Endothelial cell of umbilical vein (primary cell): Measurements from ENCODE around the gene LCE2C. TPM values are rescaled to one million over a fixed set of nuclear protein-coding genes. Genes with fewer than 3 reads are reported as not detected.

Experiments used
- BruUV-seq: library from RNA; stranded (reverse); fragments of 400-500 nt; replicated peaks from 2 replicates; lab custom pipeline; 2021; lab: Mats Ljungman, UMichigan
- CTCF ChIA-PET: fragments of 300-600, 350-600 bp; sonication (Branson Sonifier 250); formaldehyde crosslinking; loops from one replicate; lab custom pipeline; 2021; ENCODE audit warnings: antibody characterized with exemption, inconsistent platforms; lab: Charles Lee
- POLR2A ChIA-PET: fragments of 300-600, 350-600 bp; sonication (Branson Sonifier 250); formaldehyde crosslinking; loops from one replicate; lab custom pipeline; 2021; ENCODE audit warnings: antibody characterized with exemption, inconsistent platforms; lab: Charles Lee
- DNase-seq: peaks from one replicate; pipeline ENCODE4 v3.0.0-alpha.2; 2011; ENCODE audit warnings: low read depth, low spot score
- FAIRE-seq: peaks from 2 replicates; lab custom pipeline; 2011; peaks lifted over from hg19 to GRCh38; lab: Jason Lieb, UNC
- H2AFZ ChIP-seq: 2 replicates; pipeline ENCODE4 v1.6.0; 2012; ENCODE audit warnings: low read depth, low read length, control low read depth, inconsistent platforms
- H3K27ac ChIP-seq: 2 replicates; pipeline ENCODE4 v1.5.1; 2011; ENCODE audit warnings: low read depth, mild to moderate bottlenecking, control low read depth, low read length, moderate library complexity; ENCODE audit not compliant: insufficient read depth
- H3K27me3 ChIP-seq, 2 experiments: 2 replicates each; pipeline versions ENCODE4 v1.6.0 to v1.6.1; 2011; ENCODE audit warnings: low read length in 2 of 2, mixed read lengths in 1 of 2; ENCODE audit not compliant: control insufficient read depth in 2 of 2, insufficient read depth in 2 of 2
- H3K36me3 ChIP-seq, 2 experiments: 2 replicates in 1 of 2; 3 replicates in 1 of 2; pipeline ENCODE4 v1.5.1; 2011; ENCODE audit warnings: low read length in 2 of 2, mild to moderate bottlenecking in 1 of 2, moderate library complexity in 1 of 2; ENCODE audit not compliant: control insufficient read depth in 2 of 2, insufficient read depth in 2 of 2; ENCODE audit errors: extremely low read depth in 1 of 2
- H3K4me1 ChIP-seq: 3 replicates; pipeline ENCODE4 v1.5.1; 2011; ENCODE audit warnings: mild to moderate bottlenecking, low read length; ENCODE audit not compliant: control insufficient read depth, insufficient read depth; ENCODE audit errors: extremely low read depth
- H3K4me2 ChIP-seq: 2 replicates; pipeline ENCODE4 v1.6.1; 2011; ENCODE audit warnings: low read length, control low read depth, mixed read lengths; ENCODE audit not compliant: insufficient read depth
- H3K4me3 ChIP-seq, 3 experiments: fragments of 200-600 bp in 1 of 3; sonication (generic), shearing (Covaris generic) in 1 of 3; replicated peaks in 1 of 3; 2 replicates each; pipeline ENCODE4 v1.5.1; 2011 to 2016; ENCODE audit warnings: control low read depth in 3 of 3, low read length in 3 of 3, mild to moderate bottlenecking in 2 of 3, inconsistent platforms in 1 of 3, low read depth in 1 of 3, moderate library complexity in 1 of 3; ENCODE audit not compliant: insufficient read depth in 1 of 3
- H3K79me2 ChIP-seq: 2 replicates; pipeline ENCODE4 v1.6.0; 2012; ENCODE audit warnings: low read length, inconsistent platforms; ENCODE audit not compliant: control insufficient read depth, insufficient read depth
- H3K9ac ChIP-seq: replicated peaks from 2 replicates; pipeline ENCODE3; 2011; ENCODE audit warnings: low read length, control low read depth; ENCODE audit not compliant: insufficient read depth; ENCODE audit errors: extremely low read depth
- H3K9me1 ChIP-seq: replicated peaks from 3 replicates; pipeline ENCODE4 v1.6.0; 2011; ENCODE audit warnings: mild to moderate bottlenecking, low read length; ENCODE audit not compliant: control insufficient read depth, insufficient read depth; ENCODE audit errors: extremely low read depth
- H3K9me3 ChIP-seq: replicated peaks from 2 replicates; pipeline ENCODE4 v1.5.1; 2012; ENCODE audit warnings: low read length, inconsistent platforms; ENCODE audit not compliant: control insufficient read depth, insufficient read depth
- H4K20me1 ChIP-seq: replicated peaks from 2 replicates; pipeline ENCODE3; 2011; ENCODE audit warnings: mild to moderate bottlenecking, low read length; ENCODE audit not compliant: control insufficient read depth, insufficient read depth; ENCODE audit errors: extremely low read depth
- CTCF ChIP-seq, 2 donors: IDR thresholded peaks; 1 replicate in 1 of 2; 2 replicates in 1 of 2; pipeline ENCODE4 v1.5.1; 2011; ENCODE audit warnings: low read length in 2 of 2, mild to moderate bottlenecking in 2 of 2, moderate library complexity in 2 of 2, control low read depth in 1 of 2, inconsistent platforms in 1 of 2, low read depth in 1 of 2; ENCODE audit not compliant: insufficient read depth in 1 of 2; ENCODE audit errors: extremely low read depth in 1 of 2
- EZH2 ChIP-seq: IDR thresholded peaks from 2 replicates; pipeline ENCODE4 v1.6.1; 2012; ENCODE audit warnings: borderline replicate concordance, low read depth, mild to moderate bottlenecking, moderate library complexity, low read length, inconsistent platforms; ENCODE audit not compliant: severe bottlenecking
- FOS ChIP-seq: IDR thresholded peaks from 2 replicates; pipeline ENCODE4 v1.6.1; 2011; ENCODE audit warnings: mild to moderate bottlenecking, low read length, moderate library complexity, borderline replicate concordance; ENCODE audit not compliant: insufficient read depth
- GATA2 ChIP-seq: IDR thresholded peaks from 2 replicates; pipeline ENCODE4 v1.7.0; 2011; ENCODE audit warnings: low read depth, mild to moderate bottlenecking, moderate library complexity, mixed read lengths, low read length; ENCODE audit not compliant: insufficient read length, insufficient read depth
- JUN ChIP-seq: IDR thresholded peaks from 2 replicates; pipeline ENCODE4 v1.6.1; 2011; ENCODE audit warnings: borderline replicate concordance, low read depth; ENCODE audit not compliant: insufficient read length, insufficient read depth
- MAX ChIP-seq: IDR thresholded peaks from 2 replicates; pipeline ENCODE4 v1.6.1; 2011; ENCODE audit not compliant: insufficient read depth, insufficient read length
- MYC ChIP-seq: IDR thresholded peaks from one replicate; pipeline ENCODE4 v1.6.1; 2011; ENCODE audit warnings: mild to moderate bottlenecking, low read depth, low read length
- POLR2A ChIP-seq: IDR thresholded peaks from 2 replicates; pipeline ENCODE4 v1.6.1; 2012; ENCODE audit warnings: low read depth, mild to moderate bottlenecking, control low read depth, low read length
- POLR2AphosphoS5 ChIP-seq: IDR thresholded peaks from 2 replicates; pipeline ENCODE4 v1.6.1; 2012; ENCODE audit warnings: low read depth, mild to moderate bottlenecking, control low read depth, low read length, moderate library complexity; ENCODE audit not compliant: insufficient read depth
- dilution Hi-C: fragments of 300-500 bp; cut with MboI; formaldehyde crosslinking; loops from one replicate; pipeline ENCODE4 v1.15.0; 2019; ENCODE audit warnings: low sequenced_read_pairs; ENCODE audit not compliant: extremely low pct_ligation_motif_present
- intact Hi-C: fragments of 100-400 bp; cut with micrococcal nuclease; formaldehyde crosslinking; loops from one replicate; pipeline ENCODE4 v1.10.0; 2022
- polyA plus RNA-seq, 4 experiments: library from polyadenylated mRNA; depleted of rRNA in 3 of 4; stranded (reverse) in 3 of 4; unstranded in 1 of 4; fragments of >200 nt; gene quantifications; 2 replicates each; pipeline versions ENCODE4 v1.2.1 to v1.2.3, GENCODE V29; 2011 to 2012; ENCODE audit warnings: missing spikeins in 1 of 4
- total RNA-seq: library from RNA; stranded (reverse); gene quantifications from 2 replicates; pipeline ENCODE4 v1.2.3, GENCODE V29; 2021

The LCE2C gene
- total and polyA plus RNA-seq, 2 donors (not counting 3 experiments of a cell fraction or from before 2014, with no cell fraction given): not detected

- Histone ChIP-seq H3K79me2 (no peaks in the 10 kb centered on the region), H3K27me3 (no peaks in the 10 kb centered on the region), H3K36me3 (no peaks in the 10 kb centered on the region), H3K9me1 (no peaks in the 10 kb centered on the region), H3K4me1 (no peaks in the 10 kb centered on the region), H3K9ac (no peak overlapping the region), H3K27ac (no peak overlapping the region), H3K4me3 (no peak overlapping the region), H2AFZ (no peak overlapping the region), H3K4me2 (no peak overlapping the region), H4K20me1 (no peaks in the 10 kb centered on the region), H3K9me3 (no peaks in the 10 kb centered on the region)
- no peak for FAIRE-seq
- no TSS peak for BruUV-seq
- dilution Hi-C loops: no loop called here
- TF ChIP-seq MYC: no peak
- no peak for TF ChIP-seq POLR2A
- TF ChIP-seq GATA2: no peak
- TF ChIP-seq POLR2AphosphoS5: no peak
- TF ChIP-seq CTCF (IDR thresholded peaks at IDR 0.05; ENCODE audit: extremely low read depth in 1 of 2, insufficient read depth in 1 of 2, low read depth in 1 of 2, low read length in 2 of 2): no peak
- TF ChIP-seq EZH2: no peak
- TF ChIP-seq JUN: no peak
- TF ChIP-seq FOS: no peak
- TF ChIP-seq MAX: no peak
- POLR2A ChIA-PET: no interaction called here
- CTCF ChIA-PET: no interaction called here
- intact Hi-C loops: no loop called here
- no peak for DNase-seq
These were observed 4.4 kb downstream of the LCE2C start for GRCh38 chr1:152679459-152679858.
